IPS-20b (cell line): Measurements from ENCODE around the gene ADAM23.

Experiments used
- H3K27ac ChIP-seq: one replicate; pipeline ENCODE4 v1.5.1; 2013; ENCODE audit warnings: low read length
- H3K27me3 ChIP-seq: 2 replicates; pipeline ENCODE4 v1.6.1; 2013; ENCODE audit warnings: mild to moderate bottlenecking, low read length, inconsistent platforms; ENCODE audit not compliant: insufficient read depth
- H3K36me3 ChIP-seq: 2 replicates; pipeline ENCODE4 v1.6.1; 2013; ENCODE audit warnings: low read depth, mild to moderate bottlenecking, inconsistent platforms, low read length, moderate library complexity; ENCODE audit not compliant: insufficient read depth
- H3K4me1 ChIP-seq: 2 replicates; pipeline ENCODE4 v1.6.1; 2013; ENCODE audit warnings: mild to moderate bottlenecking, control low read depth, inconsistent platforms, low read length, moderate library complexity; ENCODE audit not compliant: insufficient read depth
- H3K4me3 ChIP-seq: 2 replicates; pipeline ENCODE4 v1.5.1; 2013; ENCODE audit warnings: mild to moderate bottlenecking, low read length, inconsistent platforms
- H3K9ac ChIP-seq: 2 replicates; pipeline ENCODE4 v1.6.1; 2013; ENCODE audit warnings: low read depth, mild to moderate bottlenecking, inconsistent platforms, low read length, moderate library complexity
- H3K9me3 ChIP-seq: 2 replicates; pipeline ENCODE4 v1.6.1; 2013; ENCODE audit warnings: mild to moderate bottlenecking, low read depth, low read length, inconsistent platforms; ENCODE audit not compliant: insufficient read depth

ADAM23 gene

GRCh38 chr2:206657087-206657486 lies 213.8 kb downstream of the ADAM23 start:
- no peaks in the 10 kb centered on the region for H3K27me3 ChIP-seq
- no peak overlapping the region for H3K9ac ChIP-seq
- no peak overlapping the region for H3K4me3 ChIP-seq
- no peaks in the 10 kb centered on the region for H3K36me3 ChIP-seq
- no peak overlapping the region for H3K27ac ChIP-seq
- no peaks in the 10 kb centered on the region for H3K4me1 ChIP-seq
- H3K9me3 ChIP-seq: no peaks in the 10 kb centered on the region

GRCh38 chr2:206665251-206665650 lies 221.9 kb downstream of the ADAM23 start:
- Histone ChIP-seq H3K36me3 (no peaks in the 10 kb centered on the region), H3K4me1 (no peaks in the 10 kb centered on the region), H3K27me3 (no peaks in the 10 kb centered on the region), H3K9me3 (no peaks in the 10 kb centered on the region), H3K27ac (no peak overlapping the region), H3K9ac (no peak overlapping the region), H3K4me3 (no peak overlapping the region)
